Measurements from ENCODE around the gene EXD3. TPM values are rescaled to one million over a fixed set of nuclear protein-coding genes. Genes with fewer than 3 reads are reported as not detected.
A peak's percentile ranks its signal among the peaks of the same experiment; 100 is the strongest.

Gene EXD3
- total and polyA plus RNA-seq, 2 of the 13 experiments (the other 11 are each of a cell fraction or from before 2014, with no cell fraction given) = 2.7 to 4.8 TPM

DNA sequence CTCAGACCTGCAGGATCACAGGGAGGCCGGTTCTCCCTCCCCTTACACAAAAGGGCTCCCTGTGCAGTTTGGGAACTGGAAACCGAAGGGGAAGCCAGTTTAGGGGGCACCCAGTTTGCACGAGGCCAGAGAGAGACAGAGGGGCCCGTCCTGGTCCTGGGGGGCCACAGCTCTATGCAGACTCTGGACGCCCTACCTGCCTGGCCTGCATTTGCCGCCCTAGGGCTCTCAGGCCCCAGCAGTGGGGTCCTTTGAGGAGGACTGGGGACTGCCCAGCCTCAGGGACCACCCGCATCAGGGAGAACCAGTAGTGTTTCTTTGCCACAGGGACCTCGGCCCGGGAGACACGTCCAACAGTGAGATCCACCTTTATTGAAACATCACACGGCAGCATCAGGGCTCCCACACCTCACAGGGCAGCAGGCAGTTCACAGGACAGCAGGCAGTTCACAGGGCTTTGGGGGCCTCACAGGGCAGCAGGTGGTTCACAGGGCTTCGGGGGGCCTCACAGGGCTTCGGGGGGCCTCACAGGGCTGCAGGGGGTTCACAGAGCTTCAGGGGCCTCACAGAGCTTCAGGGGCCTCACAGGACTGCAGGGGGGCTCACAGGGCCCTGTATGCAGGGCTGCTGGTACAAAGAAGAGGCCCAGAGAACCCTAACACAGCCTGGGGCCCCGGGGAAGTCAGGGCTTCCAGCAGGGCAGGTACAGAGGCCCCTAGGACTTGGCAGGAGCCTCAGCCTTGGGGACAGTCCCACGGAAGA is 36.8 kb upstream of the EXD3 start (continued):
- TF ChIP-seq ZNF713 (CRISPR knock-in tag; IDR thresholded peaks at IDR 0.05) (no peak), SUZ12 (IDR thresholded peaks at IDR 0.05; ENCODE audit: low read depth, low read length) (no peak), HNRNPUL1 (IDR thresholded peaks at IDR 0.05; ENCODE audit: low read depth, low read length) (no peak), REPIN1 (CRISPR knock-in tag; IDR thresholded peaks at IDR 0.05; ENCODE audit: borderline replicate concordance, low read depth) (no peak), ZNF136 (CRISPR knock-in tag; IDR thresholded peaks at IDR 0.05; ENCODE audit: low read depth) (no peak), ZFP1 (CRISPR knock-in tag; IDR thresholded peaks at IDR 0.05) (no peak), ZNF30 (CRISPR knock-in tag; IDR thresholded peaks at IDR 0.05) (no peak), ZNF331 (CRISPR knock-in tag; IDR thresholded peaks at IDR 0.05) (no peak), ZNF570 (CRISPR knock-in tag; IDR thresholded peaks at IDR 0.05; ENCODE audit: borderline replicate concordance) (no peak), ZNF724P (CRISPR knock-in tag; IDR thresholded peaks at IDR 0.05; ENCODE audit: borderline replicate concordance) (no peak), HIVEP1 (CRISPR knock-in tag; IDR thresholded peaks at IDR 0.05) (peak; percentile 38; the same call in 1 of the 2 replicates), ZMYM2 (CRISPR knock-in tag; IDR thresholded peaks at IDR 0.05) (no peak), SNRNP70 (IDR thresholded peaks at IDR 0.05; ENCODE audit: low read depth, low read length) (no peak), ZBTB10 (CRISPR knock-in tag; IDR thresholded peaks at IDR 0.05; ENCODE audit: borderline replicate concordance) (no peak), KLF6 (CRISPR knock-in tag; IDR thresholded peaks at IDR 0.05) (no peak), GPN1 (CRISPR knock-in tag; IDR thresholded peaks at IDR 0.05; ENCODE audit: borderline replicate concordance) (no peak), PRPF4 (IDR thresholded peaks at IDR 0.05; ENCODE audit: low read depth, low read length, poor library complexity, severe bottlenecking) (no peak), ARID2 (CRISPR knock-in tag; IDR thresholded peaks at IDR 0.05; ENCODE audit: borderline replicate concordance) (no peak), REL (CRISPR knock-in tag; conservative IDR thresholded peaks at IDR 0.05) (no peak), ATAD3A (CRISPR knock-in tag; IDR thresholded peaks at IDR 0.05) (no peak), SRSF4 (IDR thresholded peaks at IDR 0.05; ENCODE audit: low read depth, low read length, poor library complexity, severe bottlenecking) (no peak), ZFY (CRISPR knock-in tag; IDR thresholded peaks at IDR 0.05) (no peak; the same call in 1 of the 2 replicates), CBX2 (IDR thresholded peaks at IDR 0.05; ENCODE audit: low read depth, low read length) (no peak), CBX2 (CRISPR knock-in tag; IDR thresholded peaks at IDR 0.05; ENCODE audit: low read depth) (no peak), ZNF605 (CRISPR knock-in tag; IDR thresholded peaks at IDR 0.05) (peak; percentile 71; the same call in 1 of the 2 replicates), ZNF274 (CRISPR knock-in tag; IDR thresholded peaks at IDR 0.05) (no peak; the same call in 1 of the 2 replicates), NFE2 (CRISPR knock-in tag; IDR thresholded peaks at IDR 0.05) (no peak), MAFK (conservative IDR thresholded peaks at IDR 0.05 in 1 of 2, IDR thresholded peaks at IDR 0.05 in 1 of 2; ENCODE audit: low read length in 2 of 2) (no peak)
- TF ChIP-seq, protein P1, sequence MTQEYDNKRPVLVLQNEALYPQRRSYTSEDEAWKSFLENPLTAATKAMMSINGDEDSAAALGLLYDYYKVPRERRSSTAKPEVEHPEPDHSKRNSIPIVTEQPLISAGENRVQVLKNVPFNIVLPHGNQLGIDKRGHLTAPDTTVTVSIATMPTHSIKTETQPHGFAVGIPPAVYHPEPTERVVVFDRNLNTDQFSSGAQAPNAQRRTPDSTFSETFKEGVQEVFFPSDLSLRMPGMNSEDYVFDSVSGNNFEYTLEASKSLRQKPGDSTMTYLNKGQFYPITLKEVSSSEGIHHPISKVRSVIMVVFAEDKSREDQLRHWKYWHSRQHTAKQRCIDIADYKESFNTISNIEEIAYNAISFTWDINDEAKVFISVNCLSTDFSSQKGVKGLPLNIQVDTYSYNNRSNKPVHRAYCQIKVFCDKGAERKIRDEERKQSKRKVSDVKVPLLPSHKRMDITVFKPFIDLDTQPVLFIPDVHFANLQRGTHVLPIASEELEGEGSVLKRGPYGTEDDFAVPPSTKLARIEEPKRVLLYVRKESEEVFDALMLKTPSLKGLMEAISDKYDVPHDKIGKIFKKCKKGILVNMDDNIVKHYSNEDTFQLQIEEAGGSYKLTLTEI (CRISPR knock-in tag; conservative IDR thresholded peaks at IDR 0.05) = no peak
